Measurements from ENCODE around the gene SASH3.
A peak's percentile ranks its signal among the peaks of the same experiment; 100 is the strongest.

SASH3 gene

GRCh38 chrX:129781680-129782495 is 2.1 kb downstream of the SASH3 start:
- ChIA-PET POLR2A (no interaction called here), CTCF (interaction anchor here (0.5 to 0.7 kb wide), 4 partner anchors 11 to 1134 kb away, joined by 3 to 6 read pairs (median 4); no protein-coding TSS in a partner anchor)
- Histone ChIP-seq H3K27ac (ENCODE audit: extremely low read depth, low read depth, low read length) (no peak overlapping the region), H3K4me3 (ENCODE audit: low read depth, low read length) (no peak overlapping the region), H3K9me3 (ENCODE audit: control insufficient read depth, insufficient read depth, low read depth, low read length) (no peaks in the 10 kb centered on the region), H3K4me1 (ENCODE audit: control insufficient read depth, insufficient read depth, low read length) (no peaks in the 10 kb centered on the region), H3K36me3 (ENCODE audit: control insufficient read depth in 2 of 2, insufficient read depth in 1 of 2, low read length in 2 of 2) (no peaks in the 10 kb centered on the region)
- TF ChIP-seq REST (tag by site-specific recombination; IDR thresholded peaks at IDR 0.05): peak; percentile 57
- TF ChIP-seq ZNF571 (tag by site-specific recombination; IDR thresholded peaks at IDR 0.05): no peak

GRCh38 chrX:129782706-129783105 is 3.0 kb downstream of the SASH3 start:
- no peaks in the 10 kb centered on the region for H3K36me3 ChIP-seq (ENCODE audit: control insufficient read depth in 2 of 2, insufficient read depth in 1 of 2, low read length in 2 of 2)
- POLR2A ChIA-PET: no interaction called here
- CTCF ChIA-PET: interaction anchor here (0.9 kb wide), 1 partner anchor 173 kb away, joined by 4 read pairs; no protein-coding TSS in a partner anchor
- H3K9me3 ChIP-seq (ENCODE audit: control insufficient read depth, insufficient read depth, low read depth, low read length): no peaks in the 10 kb centered on the region
- no peak overlapping the region for H3K4me3 ChIP-seq (ENCODE audit: low read depth, low read length)
- H3K4me1 ChIP-seq (ENCODE audit: control insufficient read depth, insufficient read depth, low read length): no peaks in the 10 kb centered on the region
- no peak overlapping the region for H3K27ac ChIP-seq (ENCODE audit: extremely low read depth, low read depth, low read length)
- TF ChIP-seq ZBTB10 (tag by site-specific recombination; IDR thresholded peaks at IDR 0.05) (no peak), ZNF121 (tag by site-specific recombination; IDR thresholded peaks at IDR 0.05) (no peak)

GRCh38 chrX:129783291-129783713 is 3.6 kb downstream of the SASH3 start:
- Histone ChIP-seq H3K4me3 (ENCODE audit: low read depth, low read length) (no peak overlapping the region), H3K27ac (ENCODE audit: extremely low read depth, low read depth, low read length) (no peak overlapping the region), H3K4me1 (ENCODE audit: control insufficient read depth, insufficient read depth, low read length) (no peaks in the 10 kb centered on the region), H3K36me3 (ENCODE audit: control insufficient read depth in 2 of 2, insufficient read depth in 1 of 2, low read length in 2 of 2) (no peaks in the 10 kb centered on the region), H3K9me3 (ENCODE audit: control insufficient read depth, insufficient read depth, low read depth, low read length) (no peaks in the 10 kb centered on the region)
- ChIA-PET POLR2A (no interaction called here), CTCF (interaction anchor here (0.9 kb wide), 1 partner anchor 174 kb away, joined by 4 read pairs; no protein-coding TSS in a partner anchor)
- peak; percentile 21; the same call in 1 of the 2 replicates for TF ChIP-seq EGR2 (tag by site-specific recombination; IDR thresholded peaks at IDR 0.05; ENCODE audit: low read depth)
- TF ChIP-seq ZNF514 (tag by site-specific recombination; IDR thresholded peaks at IDR 0.05): no peak
- no peak for TF ChIP-seq ZNF426 (tag by site-specific recombination; IDR thresholded peaks at IDR 0.05)
- no peak for TF ChIP-seq YY1 (tag by site-specific recombination; IDR thresholded peaks at IDR 0.05)

- Histone ChIP-seq H3K36me3 (ENCODE audit: control insufficient read depth in 2 of 2, insufficient read depth in 1 of 2, low read length in 2 of 2) (no peaks in the 10 kb centered on the region), H3K9me3 (ENCODE audit: control insufficient read depth, insufficient read depth, low read depth, low read length) (no peaks in the 10 kb centered on the region), H3K4me3 (ENCODE audit: low read depth, low read length) (no peak overlapping the region), H3K27ac (ENCODE audit: extremely low read depth, low read depth, low read length) (no peak overlapping the region), H3K4me1 (ENCODE audit: control insufficient read depth, insufficient read depth, low read length) (no peaks in the 10 kb centered on the region)
- POLR2A ChIA-PET: no interaction called here
- CTCF ChIA-PET: interaction anchor here (0.7 to 1.0 kb wide), 2 partner anchors 165 to 276 kb away, joined by 3 read pairs; no protein-coding TSS in a partner anchor
- TF ChIP-seq ZNF585B (tag by site-specific recombination; IDR thresholded peaks at IDR 0.05) (no peak), SCRT2 (tag by site-specific recombination; IDR thresholded peaks at IDR 0.05) (no peak), MZF1 (tag by site-specific recombination; IDR thresholded peaks at IDR 0.05; ENCODE audit: borderline replicate concordance) (no peak), MYNN (tag by site-specific recombination; IDR thresholded peaks at IDR 0.05; ENCODE audit: borderline replicate concordance) (no peak), ZNF112 (tag by site-specific recombination; IDR thresholded peaks at IDR 0.05) (no peak), ZNF148 (tag by site-specific recombination; IDR thresholded peaks at IDR 0.05; ENCODE audit: borderline replicate concordance) (no peak), ZNF596 (tag by site-specific recombination; IDR thresholded peaks at IDR 0.05) (no peak), ZFP41 (tag by site-specific recombination; IDR thresholded peaks at IDR 0.05; ENCODE audit: borderline replicate concordance) (no peak)
Measured at GRCh38 chrX:129784371-129784770, 4.6 kb downstream of the SASH3 start.

Measured in HEK293 (cell line).